HEK293T (cell line): ENCODE measurements around the gene ITLN2.

Source experiments
- CTCF ChIA-PET: fragments of 350-600 bp; formaldehyde crosslinking; extraction: SDS; loops from one replicate; lab custom pipeline; 2021; ENCODE audit warnings: antibody characterized with exemption, inconsistent platforms; lab: Yijun Ruan, JAX
- POLR2A ChIA-PET: fragments of 350-600 bp; formaldehyde crosslinking; extraction: SDS; loops from one replicate; lab custom pipeline; 2020; ENCODE audit warnings: antibody characterized with exemption, inconsistent platforms; lab: Yijun Ruan, JAX
- DNase-seq: peaks from one replicate; pipeline ENCODE4 v3.0.0; 2012; ENCODE audit warnings: mixed read lengths; ENCODE audit errors: extremely low spot score
- ARNT ChIP-seq: fragments of 450-650 bp; IDR thresholded peaks from 2 replicates; pipeline ENCODE4 v1.6.1; 2017; ENCODE audit warnings: mild to moderate bottlenecking
- BHLHE40 ChIP-seq: fragments of 450-650 bp; IDR thresholded peaks from 2 replicates; pipeline ENCODE4 v1.6.1; 2016; ENCODE audit warnings: mild to moderate bottlenecking, moderate library complexity, borderline replicate concordance
- CTBP1 ChIP-seq: fragments of 450-650 bp; IDR thresholded peaks from 2 replicates; pipeline ENCODE4 v1.6.1; 2016; ENCODE audit warnings: borderline replicate concordance
- ELF4 ChIP-seq: fragments of 450-650 bp; IDR thresholded peaks from 2 replicates; pipeline ENCODE4 v1.6.1; 2017; ENCODE audit warnings: antibody characterized with exemption
- FOXA1 ChIP-seq: fragments of 450-650 bp; IDR thresholded peaks from 2 replicates; pipeline ENCODE4 v1.6.1; 2016; ENCODE audit warnings: mild to moderate bottlenecking
- FOXK2 ChIP-seq: fragments of 450-650 bp; IDR thresholded peaks from 2 replicates; pipeline ENCODE4 v1.6.1; 2016; ENCODE audit warnings: mild to moderate bottlenecking
- FOXM1 ChIP-seq: fragments of 450-650 bp; IDR thresholded peaks from 2 replicates; pipeline ENCODE4 v1.6.1; 2017; ENCODE audit warnings: mild to moderate bottlenecking, borderline replicate concordance
- HDGF ChIP-seq: fragments of 450-650 bp; IDR thresholded peaks from 2 replicates; pipeline ENCODE4 v1.6.1; 2017; ENCODE audit warnings: antibody characterized with exemption, borderline replicate concordance
- L3MBTL2 ChIP-seq: fragments of 450-650 bp; conservative IDR thresholded peaks from 2 replicates; pipeline ENCODE4 v1.6.1; 2016; ENCODE audit warnings: mild to moderate bottlenecking
- LEF1 ChIP-seq: fragments of 450-650 bp; IDR thresholded peaks from 2 replicates; pipeline ENCODE4 v1.6.1; 2017; ENCODE audit warnings: mild to moderate bottlenecking, borderline replicate concordance
- NFRKB ChIP-seq: fragments of 450-650 bp; IDR thresholded peaks from 2 replicates; pipeline ENCODE4 v1.6.1; 2016; ENCODE audit warnings: mild to moderate bottlenecking, moderate library complexity
- PKNOX1 ChIP-seq: fragments of 450-650 bp; IDR thresholded peaks from 2 replicates; pipeline ENCODE4 v1.6.1; 2016
- SP1 ChIP-seq: fragments of 450-650 bp; IDR thresholded peaks from 2 replicates; pipeline ENCODE4 v1.6.1; 2017
- SUZ12 ChIP-seq: fragments of 450-650 bp; IDR thresholded peaks from 2 replicates; pipeline ENCODE4 v1.6.1; 2016; ENCODE audit warnings: mild to moderate bottlenecking
- TARDBP ChIP-seq: fragments of 450-650 bp; IDR thresholded peaks from 2 replicates; pipeline ENCODE4 v1.6.1; 2016
- ZNF384 ChIP-seq: fragments of 450-650 bp; IDR thresholded peaks from 2 replicates; pipeline ENCODE4 v1.6.1; 2016

The ITLN2 gene

GRCh38 chr1:160972939-160973338, 18.3 kb upstream of the ITLN2 start:
- CTCF ChIA-PET, result interaction anchor here (0.6 to 1.0 kb wide), 2 partner anchors 17 to 65 kb away, joined by 3 to 10 read pairs; no protein-coding TSS in a partner anchor
- no peak for DNase-seq

DNA sequence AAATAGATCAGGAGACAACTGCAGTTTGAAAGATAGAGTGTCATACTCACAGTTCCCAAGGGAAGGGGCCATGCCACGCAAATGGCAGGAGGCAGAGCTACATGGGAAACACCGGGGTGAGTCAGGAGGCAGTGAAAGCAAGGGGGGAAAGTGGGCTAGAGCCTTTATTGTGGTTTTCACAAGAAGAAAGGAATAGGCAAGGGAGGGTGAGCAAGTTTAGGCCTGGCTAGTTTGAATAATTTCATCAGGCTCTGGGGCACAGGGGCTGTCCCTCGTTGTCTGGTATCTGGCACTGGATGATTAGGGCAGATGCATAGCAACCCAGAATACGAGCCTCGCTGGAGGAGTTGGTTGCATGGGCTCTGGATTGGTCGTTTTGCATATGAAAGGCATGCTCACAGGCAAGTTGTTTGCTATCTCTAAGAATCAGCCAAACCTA, 17.0 kb upstream of the ITLN2 start:
- TF ChIP-seq ARNT (no peak), FOXM1 (no peak), ELF4 (no peak), PKNOX1 (no peak), HDGF (no peak), L3MBTL2 (no peak), SP1 (no peak), NFRKB (no peak), CTBP1 (no peak), BHLHE40 (no peak), TARDBP (no peak), FOXK2 (no peak), SUZ12 (no peak), ZNF384 (no peak), LEF1 (no peak)
- CTCF ChIA-PET, result no interaction called here
- POLR2A ChIA-PET, result no interaction called here
- no peak for DNase-seq

More at GRCh38 chr1:160972939-160973338, 18.3 kb upstream of the ITLN2 start:
- POLR2A ChIA-PET, result no interaction called here
- no peak for TF ChIP-seq PKNOX1
- no peak for TF ChIP-seq SP1
- TF ChIP-seq SUZ12, result no peak
- no peak for TF ChIP-seq ELF4
- no peak for TF ChIP-seq ARNT
- TF ChIP-seq NFRKB, result no peak
- TF ChIP-seq L3MBTL2, result no peak
- no peak for TF ChIP-seq TARDBP
- no peak for TF ChIP-seq LEF1

DNA sequence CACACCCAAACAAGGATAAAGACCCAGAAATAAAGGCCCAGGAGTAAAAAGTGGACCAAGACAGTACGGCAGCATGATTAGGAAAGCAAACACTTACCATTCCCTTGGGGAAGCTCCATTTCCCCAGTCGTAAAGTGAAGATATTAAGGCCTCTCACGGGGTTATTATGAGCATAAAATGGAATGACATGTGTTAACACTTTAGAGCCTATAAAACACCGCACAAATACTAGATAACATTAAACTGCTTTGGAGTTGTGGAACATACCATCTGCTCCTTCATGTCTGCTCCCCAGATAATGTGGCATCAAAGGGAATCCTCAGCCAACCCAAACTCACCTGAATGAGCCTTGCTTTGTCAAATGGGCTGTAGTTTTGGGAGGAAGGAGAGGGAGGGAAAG, 8.9 kb upstream of the ITLN2 start:
- ChIA-PET CTCF (interaction anchor here (0.8 kb wide), 1 partner anchor 9 kb away, joined by 3 read pairs; the partner anchor contains the start of gene ITLN2), POLR2A (no interaction called here)
- DNase-seq, result no peak
- no peak for TF ChIP-seq FOXK2
- no peak for TF ChIP-seq LEF1
- TF ChIP-seq HDGF, result no peak
- no peak for TF ChIP-seq BHLHE40
- TF ChIP-seq NFRKB, result no peak
- no peak for TF ChIP-seq CTBP1

GRCh38 chr1:160961419-160961818, 6.8 kb upstream of the ITLN2 start:
- ChIA-PET POLR2A (no interaction called here), CTCF (interaction anchor here (1.6 kb wide), 1 partner anchor 9 kb away, joined by 4 read pairs; no protein-coding TSS in a partner anchor)
- no peak for DNase-seq
- TF ChIP-seq CTBP1 (no peak), ZNF384 (no peak), ARNT (no peak), ELF4 (no peak), BHLHE40 (no peak), TARDBP (no peak), FOXM1 (no peak), HDGF (no peak), LEF1 (no peak), SUZ12 (no peak), L3MBTL2 (no peak), FOXA1 (no peak)

DNA sequence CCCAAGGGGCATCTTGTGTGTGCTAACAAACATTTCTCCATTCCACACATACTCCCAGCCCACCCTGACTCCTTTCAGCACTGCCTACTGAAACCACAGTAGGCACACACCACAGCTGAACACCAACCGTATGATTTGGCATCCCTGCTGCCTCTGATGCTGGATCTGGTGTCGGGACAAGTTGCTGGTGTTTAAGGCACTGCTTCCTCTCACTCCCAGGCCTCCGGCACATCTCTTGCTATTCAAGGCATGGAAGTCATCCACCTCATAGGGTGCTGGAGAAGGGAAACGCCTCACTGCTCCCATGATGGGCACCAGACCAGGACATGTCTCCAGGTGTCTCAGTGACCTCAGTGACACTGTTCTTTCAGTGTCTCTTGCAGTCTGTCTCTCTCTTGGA, 2.4 kb upstream of the ITLN2 start:
- ChIA-PET POLR2A (no interaction called here), CTCF (no interaction called here)
- no peak for TF ChIP-seq L3MBTL2
- TF ChIP-seq ELF4, result no peak
- no peak for TF ChIP-seq NFRKB
- TF ChIP-seq TARDBP, result no peak
- no peak for TF ChIP-seq PKNOX1
- TF ChIP-seq FOXK2, result no peak
- no peak for TF ChIP-seq CTBP1
- TF ChIP-seq BHLHE40, result no peak
- no peak for TF ChIP-seq SUZ12
- no peak for TF ChIP-seq ARNT
- TF ChIP-seq ZNF384, result no peak
- TF ChIP-seq FOXA1, result no peak
- TF ChIP-seq FOXM1, result no peak
- TF ChIP-seq LEF1, result no peak
- no peak for TF ChIP-seq HDGF
- no peak for TF ChIP-seq SP1
- no peak for DNase-seq

DNA sequence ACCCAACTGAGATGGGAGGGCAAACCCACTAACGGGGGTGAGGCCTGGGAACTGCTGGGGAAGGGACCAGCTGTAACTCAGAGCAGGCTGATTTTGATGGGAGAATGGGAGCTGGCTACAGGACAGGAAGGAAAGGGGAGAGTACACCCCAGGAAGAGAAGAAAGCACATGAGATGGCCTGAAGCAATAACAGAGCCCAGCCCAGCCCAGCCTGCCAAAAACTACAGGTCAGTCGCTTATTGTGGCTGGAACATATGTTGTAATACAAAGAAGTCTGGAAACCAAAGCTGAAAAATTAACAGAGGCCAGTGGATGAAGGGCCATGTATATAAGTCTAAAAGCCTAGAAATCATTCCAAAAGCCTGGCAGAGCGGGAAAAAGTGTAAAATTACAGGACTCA, 1.6 kb downstream of the ITLN2 start:
- ChIA-PET CTCF (interaction anchor here (0.5 to 1.1 kb wide), 2 partner anchors 37 to 227 kb away, joined by 3 read pairs; no protein-coding TSS in a partner anchor), POLR2A (interaction anchor here (1.0 kb wide), 1 partner anchor 180 kb away, joined by 3 read pairs; the partner anchor contains the start of gene DEDD)
- no peak for TF ChIP-seq PKNOX1
- TF ChIP-seq ZNF384, result no peak
- TF ChIP-seq HDGF, result no peak
- TF ChIP-seq L3MBTL2, result no peak
- no peak for TF ChIP-seq CTBP1
- no peak for TF ChIP-seq FOXA1
- TF ChIP-seq TARDBP, result no peak
- TF ChIP-seq FOXK2, result no peak
- TF ChIP-seq BHLHE40, result no peak
- no peak for TF ChIP-seq SP1
- TF ChIP-seq SUZ12, result no peak
- no peak for TF ChIP-seq NFRKB
- no peak for TF ChIP-seq ARNT
- no peak for DNase-seq
